Thymus (tissue), 11 donors: ENCODE results near the gene CEP68. TPM values are rescaled to one million over a fixed set of nuclear protein-coding genes. Genes with fewer than 3 reads are reported as not detected.
A peak's percentile ranks its signal among the peaks of the same experiment; 100 is the strongest.

Experiments
- DNase-seq, 9 donors: peaks; one replicate each; pipeline ENCODE4 v3.0.0-alpha.2; 2013; ENCODE audit warnings: low spot score in 9 of 9, low read depth in 6 of 9, missing footprints in 1 of 9
- H3K27ac ChIP-seq, 2 donors: one replicate each; pipeline ENCODE4 v1.5.1; 2013; ENCODE audit warnings: control low read depth in 1 of 2, low read depth in 1 of 2, low read length in 1 of 2, mild to moderate bottlenecking in 1 of 2, moderate library complexity in 1 of 2
- H3K27me3 ChIP-seq, 2 donors: one replicate each; pipeline ENCODE4 v1.5.1; 2013; ENCODE audit warnings: low read length in 1 of 2; ENCODE audit not compliant: control insufficient read depth in 2 of 2, insufficient read depth in 1 of 2
- H3K36me3 ChIP-seq, 2 donors: one replicate each; pipeline ENCODE4 v1.5.1; 2013; ENCODE audit warnings: low read length in 1 of 2, mild to moderate bottlenecking in 1 of 2, moderate library complexity in 1 of 2; ENCODE audit not compliant: control insufficient read depth in 2 of 2, insufficient read depth in 2 of 2
- H3K4me1 ChIP-seq, 2 donors: one replicate each; pipeline ENCODE4 v1.5.1; 2013; ENCODE audit warnings: low read length in 2 of 2; ENCODE audit not compliant: control insufficient read depth in 2 of 2, insufficient read depth in 2 of 2
- H3K4me3 ChIP-seq, 2 donors: one replicate each; pipeline ENCODE4 v1.5.1; 2013; ENCODE audit warnings: low read length in 2 of 2, control low read depth in 1 of 2, mild to moderate bottlenecking in 1 of 2
- H3K9me3 ChIP-seq, 2 donors: one replicate each; pipeline ENCODE4 v1.5.1; 2013; ENCODE audit warnings: low read length in 1 of 2, mild to moderate bottlenecking in 1 of 2; ENCODE audit not compliant: control insufficient read depth in 2 of 2, insufficient read depth in 1 of 2
- WGBS: extraction: QIAGEN DNeasy Blood & Tissue Kit; methylation state at CpG from one replicate; pipeline ENCODE4 v1.1.7; 2013; 5-methylcytosine and 5-hydroxymethylcytosine counted together
- polyA plus RNA-seq: library from polyadenylated mRNA; stranded (reverse); fragments of 200-250 nt; gene quantifications from one replicate; pipeline ENCODE4 v1.2.3, GENCODE V29; 2013
- total RNA-seq: library from RNA; stranded (reverse); fragments of 120-200 nt; gene quantifications from one replicate; pipeline ENCODE4 v1.2.4, GENCODE V29; 2013
- donor health status: healthy.

The CEP68 gene
- total and polyA plus RNA-seq, 2 donors: 8.0 to 13.3 TPM

GRCh38 chr2:65061146-65061909 lies 5.1 kb downstream of the CEP68 start:
- H3K27ac ChIP-seq: no peak overlapping the region
- peaks cover 0 to 3% of the 10 kb centered on the region in 2 donors for H3K36me3 ChIP-seq
- 97% methylated on average over 7 of the region's 7 CpGs for WGBS
- H3K9me3 ChIP-seq: no peaks in the 10 kb centered on the region
- peaks cover 14 to 41% of the 10 kb centered on the region in 2 donors for H3K4me1 ChIP-seq
- DNase-seq: no peak
- no peak overlapping the region for H3K4me3 ChIP-seq
- no peaks in the 10 kb centered on the region for H3K27me3 ChIP-seq

DNA sequence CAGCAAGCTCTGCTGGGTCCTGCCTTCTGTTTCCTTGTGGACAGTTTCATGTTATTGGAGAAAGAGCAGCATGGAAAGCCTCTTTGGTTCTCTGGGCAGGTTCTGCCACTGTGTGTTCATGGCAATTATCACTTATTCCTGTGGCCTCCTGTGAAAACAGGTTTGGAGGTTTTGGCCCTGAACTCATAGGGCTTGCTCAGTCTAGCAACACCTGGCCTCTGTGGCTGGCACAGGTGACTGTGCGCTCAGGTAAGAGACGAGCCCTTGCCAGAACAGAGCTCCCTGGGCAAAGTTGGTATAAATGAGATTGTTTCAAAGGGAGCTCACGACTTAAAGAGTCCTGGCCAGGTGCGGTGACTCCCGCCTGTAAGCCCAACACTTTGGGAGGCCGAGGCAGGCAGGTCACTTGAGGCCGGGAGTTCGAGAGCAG lies 5.7 kb downstream of the CEP68 start:
- Histone ChIP-seq H3K9me3 (no peaks in the 10 kb centered on the region), H3K36me3 (peaks cover 0 to 3% of the 10 kb centered on the region in 2 donors), H3K27me3 (no peaks in the 10 kb centered on the region), H3K4me3 (no peak overlapping the region), H3K27ac (no peak overlapping the region), H3K4me1 (peaks cover 12 to 38% of the 10 kb centered on the region in 2 donors)
- 97% methylated on average over 8 of the region's 8 CpGs for WGBS
- no peak for DNase-seq

DNA sequence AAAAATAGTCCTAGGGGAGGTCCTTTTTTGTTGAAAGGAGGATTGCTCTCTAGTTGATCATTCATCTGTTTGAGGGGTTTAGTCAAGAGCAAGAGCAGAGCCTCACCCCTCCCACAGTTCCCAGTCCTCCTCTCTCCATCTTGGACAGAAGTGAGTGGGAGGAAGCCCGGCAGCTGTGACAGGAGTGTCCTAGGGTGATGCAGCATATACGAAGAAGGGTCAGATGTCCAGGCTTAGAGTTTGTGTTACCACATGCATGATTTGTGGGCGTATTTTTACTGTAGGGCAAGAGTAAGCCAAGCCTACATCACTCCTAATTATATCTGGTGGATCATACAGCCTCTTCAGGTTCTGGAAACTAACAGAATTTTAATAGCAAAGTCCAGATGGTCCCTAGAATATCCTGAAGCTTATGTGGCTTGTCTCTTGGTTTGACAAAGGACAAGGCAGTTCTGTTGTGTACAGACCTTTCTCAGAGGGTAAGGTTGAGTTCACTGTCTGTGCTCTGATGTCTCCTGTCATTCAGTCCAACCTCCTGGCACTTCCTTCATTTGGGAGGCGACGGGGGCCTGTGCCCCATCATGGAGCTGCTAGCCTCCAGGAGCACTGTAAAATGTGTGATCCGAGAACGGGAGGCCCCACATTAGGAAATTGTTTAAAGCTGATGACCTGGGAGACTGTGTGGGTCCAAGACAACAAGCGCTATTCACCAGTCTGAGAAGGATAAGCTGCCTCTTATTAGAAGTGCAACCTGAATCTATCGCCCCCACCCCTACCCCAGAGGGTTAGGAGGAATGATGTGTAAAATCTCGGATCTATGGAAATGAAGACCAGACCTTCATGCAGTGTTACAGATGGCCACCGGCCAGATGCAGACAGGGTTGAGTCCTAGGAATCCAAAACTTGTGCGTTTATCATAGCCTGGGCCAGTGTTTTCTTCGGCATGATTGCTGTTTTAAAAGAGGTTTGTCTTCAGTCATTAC lies 6.9 kb downstream of the CEP68 start:
- 96% methylated on average over 13 of the region's 13 CpGs for WGBS
- DNase-seq: no peak
- Histone ChIP-seq H3K4me1 (peaks cover 5 to 39% of the 10 kb centered on the region in 2 donors), H3K36me3 (peaks cover 0 to 3% of the 10 kb centered on the region in 2 donors), H3K9me3 (no peaks in the 10 kb centered on the region), H3K27me3 (no peaks in the 10 kb centered on the region), H3K4me3 (no peak overlapping the region), H3K27ac (no peak overlapping the region)

GRCh38 chr2:65064728-65065552 lies 8.7 kb downstream of the CEP68 start:
- Histone ChIP-seq H3K36me3 (peaks cover 6 to 9% of the 10 kb centered on the region in 2 donors), H3K27me3 (no peaks in the 10 kb centered on the region), H3K9me3 (no peaks in the 10 kb centered on the region), H3K27ac (peak overlapping the region; percentile 10 to 77), H3K4me3 (no peak overlapping the region), H3K4me1 (peaks cover 6 to 42% of the 10 kb centered on the region in 2 donors)
- peak; percentile 58 to 93 (median 77) for DNase-seq
- 29% methylated on average over 14 of the region's 14 CpGs for WGBS

GRCh38 chr2:65067806-65068553 lies 11.8 kb downstream of the CEP68 start:
- no peak overlapping the region for H3K27ac ChIP-seq
- 44% methylated on average over 14 of the region's 14 CpGs for WGBS
- DNase-seq: peak in 2 of 9 donors; percentile 21 to 38
- no peaks in the 10 kb centered on the region for H3K9me3 ChIP-seq
- peaks cover 33 to 38% of the 10 kb centered on the region in 2 donors for H3K36me3 ChIP-seq
- H3K4me3 ChIP-seq: no peak overlapping the region
- peaks cover 6 to 53% of the 10 kb centered on the region in 2 donors for H3K4me1 ChIP-seq
- no peaks in the 10 kb centered on the region for H3K27me3 ChIP-seq

GRCh38 chr2:65069439-65069824 lies 13.2 kb downstream of the CEP68 start:
- Histone ChIP-seq H3K36me3 (peaks cover 46 to 51% of the 10 kb centered on the region in 2 donors), H3K27me3 (no peaks in the 10 kb centered on the region), H3K4me3 (no peak overlapping the region), H3K9me3 (no peaks in the 10 kb centered on the region), H3K4me1 (peaks cover 6 to 48% of the 10 kb centered on the region in 2 donors), H3K27ac (no peak overlapping the region)
- WGBS: 88% methylated on average over 6 of the region's 6 CpGs
- DNase-seq: no peak

GRCh38 chr2:65070172-65070830 lies 14.1 kb downstream of the CEP68 start:
- no peak for DNase-seq
- Histone ChIP-seq H3K36me3 (peaks cover 46 to 53% of the 10 kb centered on the region in 2 donors), H3K27me3 (no peaks in the 10 kb centered on the region), H3K4me1 (peaks cover 2 to 39% of the 10 kb centered on the region in 2 donors), H3K9me3 (no peaks in the 10 kb centered on the region), H3K27ac (no peak overlapping the region), H3K4me3 (no peak overlapping the region)
- 85% methylated on average over 8 of the region's 8 CpGs for WGBS

DNA sequence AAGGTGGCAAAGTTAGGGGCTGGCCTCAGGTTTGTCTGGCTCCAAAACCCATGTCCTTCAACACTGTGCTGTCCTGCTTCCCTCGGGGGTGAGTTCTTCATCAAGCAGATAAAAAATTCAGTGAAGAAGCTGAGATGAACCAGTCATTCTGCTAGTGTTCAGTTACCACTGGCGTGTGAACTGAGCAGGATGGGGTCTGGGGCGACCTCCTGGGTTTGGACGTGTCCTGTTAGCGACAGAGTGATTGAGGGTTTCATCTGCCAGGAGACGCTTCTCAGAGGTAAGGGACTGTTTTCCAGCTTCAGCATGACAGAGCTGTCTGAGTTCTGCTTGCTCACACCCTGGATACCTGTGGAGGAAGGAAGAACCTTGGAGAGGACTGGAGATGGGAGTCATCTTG lies 14.6 kb downstream of the CEP68 start:
- peaks cover 2 to 35% of the 10 kb centered on the region in 2 donors for H3K4me1 ChIP-seq
- H3K9me3 ChIP-seq: no peaks in the 10 kb centered on the region

More for the DNA sequence above, 14.6 kb downstream of the CEP68 start:
- H3K27ac ChIP-seq: no peak overlapping the region
- peaks cover 48 to 54% of the 10 kb centered on the region in 2 donors for H3K36me3 ChIP-seq
- no peak for DNase-seq
- no peak overlapping the region for H3K4me3 ChIP-seq
- H3K27me3 ChIP-seq: no peaks in the 10 kb centered on the region
- WGBS: 96% methylated on average over 6 of the region's 6 CpGs
